GM12878 (cell line): ENCODE results near the gene ULBP3. TPM values are rescaled to one million over a fixed set of nuclear protein-coding genes. Genes with fewer than 3 reads are reported as not detected.

Source experiments
- ATAC-seq: fragments of 200-7000 bp; cut with Tn5 transposase; 3 replicates; pipeline ENCODE4 v1.9.1; 2020; ENCODE audit warnings: mild to moderate bottlenecking, moderate library complexity
- BruUV-seq: library from RNA; stranded (reverse); fragments of 400-500 nt; replicated peaks from 2 replicates; lab custom pipeline; 2021; lab: Mats Ljungman, UMichigan
- CTCF ChIA-PET: fragments of 300-600 bp; sonication (Branson Sonifier 250); formaldehyde crosslinking; extraction: SDS; loops from one replicate; lab custom pipeline; 2021; ENCODE audit warnings: inconsistent platforms; lab: Yijun Ruan, JAX
- POLR2A ChIA-PET: fragments of 350-600 bp; formaldehyde crosslinking; extraction: SDS; loops from one replicate; lab custom pipeline; 2021; ENCODE audit warnings: inconsistent platforms; lab: Charles Lee
- RAD21 ChIA-PET: fragments of 300-600 bp; sonication (Branson Sonifier 250); formaldehyde crosslinking; loops from one replicate; lab custom pipeline; 2023; ENCODE audit warnings: antibody characterized with exemption; ENCODE audit not compliant: unreplicated experiment; lab: Charles Lee
- SMC1A ChIA-PET: fragments of 300-600 bp; sonication (Branson Sonifier 250); formaldehyde crosslinking; loops from one replicate; lab custom pipeline; 2023; ENCODE audit not compliant: unreplicated experiment, uncharacterized antibody; lab: Charles Lee
- DNase-seq: peaks from one replicate; pipeline ENCODE4 v3.0.0-alpha.2; 2011; ENCODE audit warnings: low read depth, low spot score
- FAIRE-seq: peaks from 3 replicates; lab custom pipeline; 2011; peaks lifted over from hg19 to GRCh38; lab: Jason Lieb, UNC
- H2AFZ ChIP-seq: 2 replicates; pipeline ENCODE4 v1.6.0; 2011; ENCODE audit warnings: low read depth, low read length, control low read depth; ENCODE audit not compliant: control insufficient read depth
- H3K27ac ChIP-seq: 2 replicates; pipeline ENCODE4 v1.5.1; 2011; ENCODE audit warnings: control low read depth; ENCODE audit not compliant: control insufficient read depth, insufficient read depth
- H3K27me3 ChIP-seq, 2 experiments: replicated peaks in 1 of 2; 2 replicates each; pipeline versions ENCODE4 v1.6.0 to v1.6.1; 2011; ENCODE audit warnings: low read length in 1 of 2; ENCODE audit not compliant: control insufficient read depth in 2 of 2, insufficient read depth in 2 of 2
- H3K36me3 ChIP-seq, 2 experiments: 2 replicates each; pipeline ENCODE4 v1.5.1; 2011; ENCODE audit warnings: low read length in 1 of 2; ENCODE audit not compliant: control insufficient read depth in 2 of 2, insufficient read depth in 2 of 2
- H3K4me1 ChIP-seq: 2 replicates; pipeline ENCODE4 v1.6.1; 2011; ENCODE audit warnings: mild to moderate bottlenecking, low read length, moderate library complexity, mixed read lengths; ENCODE audit not compliant: control insufficient read depth, insufficient read depth
- H3K4me2 ChIP-seq: 2 replicates; pipeline ENCODE4 v1.6.0; 2011; ENCODE audit warnings: control low read depth; ENCODE audit not compliant: control insufficient read depth, insufficient read depth
- H3K4me3 ChIP-seq: fragments of 200-600 bp; sonication (generic); 2 replicates; pipeline ENCODE4 v1.5.1; 2016
- H3K79me2 ChIP-seq: 2 replicates; pipeline ENCODE4 v1.6.0; 2011; ENCODE audit warnings: low read length; ENCODE audit not compliant: control insufficient read depth, insufficient read depth
- H3K9ac ChIP-seq: 2 replicates; pipeline ENCODE4 v1.8.0; 2011; ENCODE audit warnings: low read length, control low read depth, mixed read lengths; ENCODE audit not compliant: control insufficient read depth, insufficient read depth
- H3K9me3 ChIP-seq: replicated peaks from 3 replicates; pipeline ENCODE4 v1.5.1; 2011; ENCODE audit warnings: mild to moderate bottlenecking, low read length; ENCODE audit not compliant: control insufficient read depth, insufficient read depth
- H4K20me1 ChIP-seq: 2 replicates; pipeline ENCODE4 v1.6.0; 2011; ENCODE audit not compliant: control insufficient read depth, insufficient read depth
- BACH1 ChIP-seq: fragments of 450-650 bp; IDR thresholded peaks from 2 replicates; pipeline ENCODE4 v1.6.1; 2017; ENCODE audit warnings: mild to moderate bottlenecking, borderline replicate concordance
- BCL11A ChIP-seq: IDR thresholded peaks from 2 replicates; pipeline ENCODE4 v1.6.1; 2011; ENCODE audit warnings: low read depth, low read length
- BRCA1 ChIP-seq: IDR thresholded peaks from 2 replicates; pipeline ENCODE4 v1.6.1; 2011; ENCODE audit warnings: low read depth, low read length, improper control_type of control experiment
- CHD1 ChIP-seq: IDR thresholded peaks from 2 replicates; pipeline ENCODE4 v1.6.1; 2012; ENCODE audit warnings: low read depth, low read length, improper control_type of control experiment
- EED ChIP-seq: sonication (generic); IDR thresholded peaks from 2 replicates; pipeline ENCODE4 v1.6.1; 2016; ENCODE audit warnings: antibody characterized with exemption, low read depth
- EP300 ChIP-seq, 2 experiments: fragments of 150-350 bp in 1 of 2; IDR thresholded peaks; 2 replicates each; pipeline ENCODE4 v1.6.1; 2011 to 2012; ENCODE audit warnings: low read depth in 2 of 2, low read length in 2 of 2, borderline replicate concordance in 1 of 2, improper control_type of control experiment in 1 of 2, inconsistent platforms in 1 of 2; ENCODE audit not compliant: control insufficient read depth in 1 of 2
- MXI1 ChIP-seq: fragments of 150-350 bp; IDR thresholded peaks from 2 replicates; pipeline ENCODE4 v1.6.1; 2011; ENCODE audit warnings: low read depth, mild to moderate bottlenecking, inconsistent platforms, low read length, improper control_type of control experiment
- PML ChIP-seq: IDR thresholded peaks from 2 replicates; pipeline ENCODE4 v1.6.1; 2012; ENCODE audit warnings: low read length, inconsistent platforms
- SREBF1 ChIP-seq: IDR thresholded peaks from 2 replicates; pipeline ENCODE4 v1.6.1; 2012; ENCODE audit warnings: mild to moderate bottlenecking, low read length
- TCF12 ChIP-seq: IDR thresholded peaks from 2 replicates; pipeline ENCODE4 v1.6.1; 2011; ENCODE audit warnings: low read depth, mild to moderate bottlenecking, low read length
- WRNIP1 ChIP-seq: IDR thresholded peaks from 2 replicates; pipeline ENCODE4 v1.6.1; 2011; ENCODE audit warnings: low read depth, low read length, improper control_type of control experiment, borderline replicate concordance
- WGBS: methylation state at CpG from one replicate; pipeline ENCODE4 v1.1.6; 2016; ENCODE audit warnings: low lambda C conversion rate; ENCODE audit not compliant: insufficient replicate concordance, insufficient coverage; ENCODE audit errors: missing lambda C conversion rate; 5-methylcytosine and 5-hydroxymethylcytosine counted together
- in situ Hi-C: fragments of 300-500 bp; cut with MboI; formaldehyde crosslinking; loops from 9 replicates; pipeline ENCODE4 v1.14.3; 2018; ENCODE audit warnings: mixed read lengths
- intact Hi-C: fragments of 100-400 bp; cut with micrococcal nuclease; formaldehyde crosslinking; loops from one replicate; pipeline ENCODE4 v1.14.2; 2022; ENCODE audit not compliant: unreplicated experiment
- polyA plus RNA-seq, 11 experiments: library from polyadenylated mRNA; depleted of rRNA in 4 of 11; unstranded in 6 of 11; stranded (reverse) in 5 of 11; fragments of >200 nt; fragmentation: Nextera tagmentation in 4 of 11; fragmentation: Illumina TruSeq in 1 of 11; extraction: Ambion mirVana in 4 of 11; extraction: Trizol in 1 of 11; gene quantifications; 1 replicate in 1 of 11; 2 replicates in 10 of 11; pipeline versions ENCODE4 v1.2.1 to v1.2.3, GENCODE V29; 2011 to 2016; ENCODE audit warnings: inconsistent platforms in 2 of 11, missing spikeins in 2 of 11, low read depth in 1 of 11
- total RNA-seq, 4 experiments: library from RNA; depleted of rRNA in 3 of 4; stranded (reverse); fragments of >200 nt in 3 of 4; fragmentation: Illumina TruSeq in 1 of 4; extraction: Trizol in 1 of 4; gene quantifications; 2 replicates each; pipeline versions ENCODE4 v1.2.1 to v1.2.3, GENCODE V29; 2013 to 2021
- TF ChIP-seq, protein P1 (sequence below): IDR thresholded peaks from 2 replicates; pipeline ENCODE4 v1.6.1; 2012; ENCODE audit warnings: low read depth, low read length, improper control_type of control experiment
- TF ChIP-seq, protein P2 (sequence below): fragments of 450-650 bp; conservative IDR thresholded peaks from 2 replicates; pipeline ENCODE4 v1.6.1; 2017; ENCODE audit warnings: mild to moderate bottlenecking, moderate library complexity
- TF ChIP-seq, protein P3 (sequence below): fragments of 450-650 bp; IDR thresholded peaks from 2 replicates; pipeline ENCODE4 v1.6.1; 2017; ENCODE audit warnings: mild to moderate bottlenecking, moderate library complexity
- TF ChIP-seq, protein P4 (sequence below): IDR thresholded peaks from 2 replicates; pipeline ENCODE4 v1.6.1; 2011; ENCODE audit warnings: mild to moderate bottlenecking, low read depth, low read length, moderate library complexity; ENCODE audit not compliant: insufficient replicate concordance

Gene ULBP3
- total and polyA plus RNA-seq, 10 of the 15 experiments (the other 5 are each of a cell fraction or from before 2014, with no cell fraction given) = 0.08 to 0.16 TPM; not detected in 8

DNA sequence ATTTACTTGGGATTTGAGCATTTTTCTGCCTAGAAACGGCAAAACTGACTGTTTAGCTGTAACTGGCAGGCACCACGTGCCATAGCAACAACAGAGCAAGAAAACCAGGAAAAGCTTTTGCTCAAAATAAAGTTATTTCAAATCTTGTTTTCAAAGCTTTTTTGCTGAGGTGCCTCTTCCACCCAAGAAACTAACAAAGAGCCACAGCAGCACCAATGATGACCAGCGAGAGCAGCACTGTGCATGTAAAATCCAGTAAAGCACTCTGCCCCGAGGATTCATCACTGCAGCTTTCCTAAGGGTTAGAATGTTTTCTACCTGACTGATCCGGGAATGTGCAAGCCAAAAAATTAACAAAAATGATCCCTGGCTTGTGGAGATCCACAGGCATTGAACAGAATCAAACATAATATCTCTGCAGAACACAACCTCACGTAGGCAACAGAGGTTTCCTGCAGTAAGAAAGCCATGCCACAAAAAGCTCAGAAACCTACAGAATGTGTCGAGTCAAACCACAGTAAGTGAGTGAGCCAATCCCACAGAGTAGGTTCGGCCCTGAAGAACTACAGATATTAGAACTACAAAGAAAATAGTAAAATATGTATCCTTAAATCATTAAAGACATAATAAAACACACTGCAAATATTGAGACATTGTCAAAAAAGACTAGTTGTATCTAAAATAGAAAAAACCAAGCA lies 7.4 kb upstream of the ULBP3 start:
- no peak overlapping the region for H3K9ac ChIP-seq
- in situ Hi-C loops (loop anchor here (10.0 kb wide), 1 partner anchor 318 kb away; no protein-coding TSS in a partner anchor), intact Hi-C loops (no loop called here)
- no peak overlapping the region for H3K4me3 ChIP-seq
- no peaks in the 10 kb centered on the region for H3K4me1 ChIP-seq
- H4K20me1 ChIP-seq = no peaks in the 10 kb centered on the region
- no peaks in the 10 kb centered on the region for H3K9me3 ChIP-seq
- RAD21 ChIA-PET = interaction anchor here (1.1 to 2.0 kb wide), 4 partner anchors 265 to 342 kb away, joined by 3 to 7 read pairs (median 5); no protein-coding TSS in a partner anchor
- no peak for FAIRE-seq
- no peak for ATAC-seq
- 0% methylated on average over 8 of the region's 8 CpGs for WGBS
- no TSS peak for BruUV-seq
- CTCF ChIA-PET = interaction anchor here (1.4 to 8.7 kb wide), 7 partner anchors 22 to 742 kb away, joined by 3 to 115 read pairs (median 5); no protein-coding TSS in a partner anchor
- H3K4me2 ChIP-seq = no peak overlapping the region
- H2AFZ ChIP-seq = no peak overlapping the region
- no peaks in the 10 kb centered on the region for H3K79me2 ChIP-seq
- no peaks in the 10 kb centered on the region for H3K36me3 ChIP-seq
- no peak overlapping the region for H3K27ac ChIP-seq
- POLR2A ChIA-PET = no interaction called here
- no peaks in the 10 kb centered on the region; a peak in 1 of 4 replicates for H3K27me3 ChIP-seq
- SMC1A ChIA-PET = interaction anchor here (1.4 to 1.6 kb wide), 2 partner anchors 260 to 319 kb away, joined by 5 to 6 read pairs; no protein-coding TSS in a partner anchor
- no peak for DNase-seq
- TF ChIP-seq, protein P1, sequence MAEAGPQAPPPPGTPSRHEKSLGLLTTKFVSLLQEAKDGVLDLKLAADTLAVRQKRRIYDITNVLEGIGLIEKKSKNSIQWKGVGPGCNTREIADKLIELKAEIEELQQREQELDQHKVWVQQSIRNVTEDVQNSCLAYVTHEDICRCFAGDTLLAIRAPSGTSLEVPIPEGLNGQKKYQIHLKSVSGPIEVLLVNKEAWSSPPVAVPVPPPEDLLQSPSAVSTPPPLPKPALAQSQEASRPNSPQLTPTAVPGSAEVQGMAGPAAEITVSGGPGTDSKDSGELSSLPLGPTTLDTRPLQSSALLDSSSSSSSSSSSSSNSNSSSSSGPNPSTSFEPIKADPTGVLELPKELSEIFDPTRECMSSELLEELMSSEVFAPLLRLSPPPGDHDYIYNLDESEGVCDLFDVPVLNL = no peak
- no peak for TF ChIP-seq SREBF1
- no peak for TF ChIP-seq BACH1
- TF ChIP-seq, protein P2, sequence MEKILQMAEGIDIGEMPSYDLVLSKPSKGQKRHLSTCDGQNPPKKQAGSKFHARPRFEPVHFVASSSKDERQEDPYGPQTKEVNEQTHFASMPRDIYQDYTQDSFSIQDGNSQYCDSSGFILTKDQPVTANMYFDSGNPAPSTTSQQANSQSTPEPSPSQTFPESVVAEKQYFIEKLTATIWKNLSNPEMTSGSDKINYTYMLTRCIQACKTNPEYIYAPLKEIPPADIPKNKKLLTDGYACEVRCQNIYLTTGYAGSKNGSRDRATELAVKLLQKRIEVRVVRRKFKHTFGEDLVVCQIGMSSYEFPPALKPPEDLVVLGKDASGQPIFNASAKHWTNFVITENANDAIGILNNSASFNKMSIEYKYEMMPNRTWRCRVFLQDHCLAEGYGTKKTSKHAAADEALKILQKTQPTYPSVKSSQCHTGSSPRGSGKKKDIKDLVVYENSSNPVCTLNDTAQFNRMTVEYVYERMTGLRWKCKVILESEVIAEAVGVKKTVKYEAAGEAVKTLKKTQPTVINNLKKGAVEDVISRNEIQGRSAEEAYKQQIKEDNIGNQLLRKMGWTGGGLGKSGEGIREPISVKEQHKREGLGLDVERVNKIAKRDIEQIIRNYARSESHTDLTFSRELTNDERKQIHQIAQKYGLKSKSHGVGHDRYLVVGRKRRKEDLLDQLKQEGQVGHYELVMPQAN = no peak
- TF ChIP-seq CHD1 = no peak
- no peak for TF ChIP-seq MXI1
- TF ChIP-seq PML = no peak
- TF ChIP-seq, protein P3, sequence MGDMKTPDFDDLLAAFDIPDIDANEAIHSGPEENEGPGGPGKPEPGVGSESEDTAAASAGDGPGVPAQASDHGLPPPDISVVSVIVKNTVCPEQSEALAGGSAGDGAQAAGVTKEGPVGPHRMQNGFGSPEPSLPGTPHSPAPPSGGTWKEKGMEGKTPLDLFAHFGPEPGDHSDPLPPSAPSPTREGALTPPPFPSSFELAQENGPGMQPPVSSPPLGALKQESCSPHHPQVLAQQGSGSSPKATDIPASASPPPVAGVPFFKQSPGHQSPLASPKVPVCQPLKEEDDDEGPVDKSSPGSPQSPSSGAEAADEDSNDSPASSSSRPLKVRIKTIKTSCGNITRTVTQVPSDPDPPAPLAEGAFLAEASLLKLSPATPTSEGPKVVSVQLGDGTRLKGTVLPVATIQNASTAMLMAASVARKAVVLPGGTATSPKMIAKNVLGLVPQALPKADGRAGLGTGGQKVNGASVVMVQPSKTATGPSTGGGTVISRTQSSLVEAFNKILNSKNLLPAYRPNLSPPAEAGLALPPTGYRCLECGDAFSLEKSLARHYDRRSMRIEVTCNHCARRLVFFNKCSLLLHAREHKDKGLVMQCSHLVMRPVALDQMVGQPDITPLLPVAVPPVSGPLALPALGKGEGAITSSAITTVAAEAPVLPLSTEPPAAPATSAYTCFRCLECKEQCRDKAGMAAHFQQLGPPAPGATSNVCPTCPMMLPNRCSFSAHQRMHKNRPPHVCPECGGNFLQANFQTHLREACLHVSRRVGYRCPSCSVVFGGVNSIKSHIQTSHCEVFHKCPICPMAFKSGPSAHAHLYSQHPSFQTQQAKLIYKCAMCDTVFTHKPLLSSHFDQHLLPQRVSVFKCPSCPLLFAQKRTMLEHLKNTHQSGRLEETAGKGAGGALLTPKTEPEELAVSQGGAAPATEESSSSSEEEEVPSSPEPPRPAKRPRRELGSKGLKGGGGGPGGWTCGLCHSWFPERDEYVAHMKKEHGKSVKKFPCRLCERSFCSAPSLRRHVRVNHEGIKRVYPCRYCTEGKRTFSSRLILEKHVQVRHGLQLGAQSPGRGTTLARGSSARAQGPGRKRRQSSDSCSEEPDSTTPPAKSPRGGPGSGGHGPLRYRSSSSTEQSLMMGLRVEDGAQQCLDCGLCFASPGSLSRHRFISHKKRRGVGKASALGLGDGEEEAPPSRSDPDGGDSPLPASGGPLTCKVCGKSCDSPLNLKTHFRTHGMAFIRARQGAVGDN = no peak
- TF ChIP-seq EED = no peak
- no peak for TF ChIP-seq WRNIP1
- TF ChIP-seq TCF12 = no peak
- no peak for TF ChIP-seq BRCA1
- TF ChIP-seq, protein P4, sequence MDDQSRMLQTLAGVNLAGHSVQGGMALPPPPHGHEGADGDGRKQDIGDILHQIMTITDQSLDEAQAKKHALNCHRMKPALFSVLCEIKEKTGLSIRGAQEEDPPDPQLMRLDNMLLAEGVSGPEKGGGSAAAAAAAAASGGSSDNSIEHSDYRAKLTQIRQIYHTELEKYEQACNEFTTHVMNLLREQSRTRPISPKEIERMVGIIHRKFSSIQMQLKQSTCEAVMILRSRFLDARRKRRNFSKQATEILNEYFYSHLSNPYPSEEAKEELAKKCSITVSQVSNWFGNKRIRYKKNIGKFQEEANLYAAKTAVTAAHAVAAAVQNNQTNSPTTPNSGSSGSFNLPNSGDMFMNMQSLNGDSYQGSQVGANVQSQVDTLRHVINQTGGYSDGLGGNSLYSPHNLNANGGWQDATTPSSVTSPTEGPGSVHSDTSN = no peak
- TF ChIP-seq BCL11A = no peak
- no peak for TF ChIP-seq EP300 (IDR thresholded peaks at IDR 0.05; ENCODE audit: borderline replicate concordance in 1 of 2, control insufficient read depth in 1 of 2, low read depth in 2 of 2, low read length in 2 of 2)
